Measurements from ENCODE around the gene ST7L. TPM values are rescaled to one million over a fixed set of nuclear protein-coding genes. Genes with fewer than 3 reads are reported as not detected.

The ST7L gene
- total and polyA plus RNA-seq, 9 of the 15 experiments (the other 6 are each of a cell fraction or from before 2014, with no cell fraction given): 9.0 to 32.5 (median 26.6) TPM

DNA sequence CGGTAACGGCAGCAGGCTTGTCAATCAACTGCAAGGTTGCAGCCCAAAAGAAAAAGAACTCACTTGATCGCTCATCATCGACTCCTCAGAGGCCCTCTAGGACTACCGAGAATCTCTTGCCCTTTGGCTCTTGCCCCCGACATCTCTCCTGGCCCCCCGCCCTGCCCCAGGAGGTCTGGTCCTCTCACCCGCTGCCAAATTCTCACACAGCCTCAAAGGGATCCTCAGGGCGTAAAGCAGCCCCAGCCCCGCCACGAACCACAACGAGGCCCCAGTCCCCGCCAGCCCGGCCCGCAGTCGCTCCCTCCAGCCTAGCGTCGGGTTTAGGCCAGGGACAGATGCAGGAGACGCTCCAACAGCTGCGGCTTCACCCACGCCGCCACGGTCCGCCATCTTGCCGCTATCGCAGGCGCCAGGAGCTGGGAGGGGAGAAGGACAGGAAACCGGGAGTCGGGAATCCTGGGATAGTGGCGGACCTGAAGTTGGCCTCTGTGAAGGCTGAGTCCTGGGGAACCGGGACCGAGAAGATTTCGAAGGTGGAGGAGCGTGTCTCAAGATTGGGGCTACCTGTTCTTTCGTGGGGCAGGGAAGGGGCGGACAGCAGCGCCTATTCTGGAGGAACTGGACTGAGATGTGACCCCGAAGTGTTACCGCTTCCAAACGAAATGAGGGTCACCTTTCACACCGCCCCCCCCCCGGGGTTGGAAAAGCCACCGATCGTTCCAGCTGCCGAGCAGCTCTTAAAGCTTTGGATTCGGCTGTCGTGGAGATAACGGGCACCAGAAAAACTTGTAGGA, at the start of gene ST7L (continued):
- TF ChIP-seq, protein P1, sequence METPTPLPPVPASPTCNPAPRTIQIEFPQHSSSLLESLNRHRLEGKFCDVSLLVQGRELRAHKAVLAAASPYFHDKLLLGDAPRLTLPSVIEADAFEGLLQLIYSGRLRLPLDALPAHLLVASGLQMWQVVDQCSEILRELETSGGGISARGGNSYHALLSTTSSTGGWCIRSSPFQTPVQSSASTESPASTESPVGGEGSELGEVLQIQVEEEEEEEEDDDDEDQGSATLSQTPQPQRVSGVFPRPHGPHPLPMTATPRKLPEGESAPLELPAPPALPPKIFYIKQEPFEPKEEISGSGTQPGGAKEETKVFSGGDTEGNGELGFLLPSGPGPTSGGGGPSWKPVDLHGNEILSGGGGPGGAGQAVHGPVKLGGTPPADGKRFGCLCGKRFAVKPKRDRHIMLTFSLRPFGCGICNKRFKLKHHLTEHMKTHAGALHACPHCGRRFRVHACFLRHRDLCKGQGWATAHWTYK (CRISPR knock-in tag; IDR thresholded peaks at IDR 0.05): no peak
- TF ChIP-seq RBM22 (IDR thresholded peaks at IDR 0.05; ENCODE audit: low read depth, low read length, poor library complexity, severe bottlenecking) (peak; percentile 91), NFIC (IDR thresholded peaks at IDR 0.05) (peak; percentile 45), ATF3 (IDR thresholded peaks at IDR 0.05) (no peak), ATF3 (CRISPR knock-in tag; conservative IDR thresholded peaks at IDR 0.05) (0 out of 2 replicates have a peak, but pooled peaks have one; percentile 13), ZNF311 (CRISPR knock-in tag; IDR thresholded peaks at IDR 0.05) (no peak), ELF2 (CRISPR knock-in tag; IDR thresholded peaks at IDR 0.05) (0 out of 2 replicates have a peak, but pooled peaks have one; percentile 40), ETV5 (CRISPR knock-in tag; IDR thresholded peaks at IDR 0.05; ENCODE audit: low read depth) (no peak), PCBP1 (IDR thresholded peaks at IDR 0.05; ENCODE audit: low read depth, low read length, poor library complexity, severe bottlenecking) (peak; percentile 83), CBFA2T3 (IDR thresholded peaks at IDR 0.05) (peak; percentile 52), NR2F6 (CRISPR knock-in tag; IDR thresholded peaks at IDR 0.05) (no peak), TAF9B (IDR thresholded peaks at IDR 0.05; ENCODE audit: partially characterized antibody) (peak; percentile 94), CBX1 (IDR thresholded peaks at IDR 0.05; ENCODE audit: low read depth) (peak; percentile 52; the same call in 1 of the 2 replicates), EGR1 (conservative IDR thresholded peaks at IDR 0.05) (peak; percentile 66), ZNF561 (CRISPR knock-in tag; conservative IDR thresholded peaks at IDR 0.05) (no peak), ZNF184 (CRISPR knock-in tag; IDR thresholded peaks at IDR 0.05) (no peak), U2AF2 (optimal IDR thresholded peaks at IDR 0.05; ENCODE audit: low read depth, low read length) (no peak), ZNF76 (CRISPR knock-in tag; IDR thresholded peaks at IDR 0.05; ENCODE audit: borderline replicate concordance) (peak; percentile 82; the same call in 1 of the 2 replicates)
- TF ChIP-seq, protein P2, sequence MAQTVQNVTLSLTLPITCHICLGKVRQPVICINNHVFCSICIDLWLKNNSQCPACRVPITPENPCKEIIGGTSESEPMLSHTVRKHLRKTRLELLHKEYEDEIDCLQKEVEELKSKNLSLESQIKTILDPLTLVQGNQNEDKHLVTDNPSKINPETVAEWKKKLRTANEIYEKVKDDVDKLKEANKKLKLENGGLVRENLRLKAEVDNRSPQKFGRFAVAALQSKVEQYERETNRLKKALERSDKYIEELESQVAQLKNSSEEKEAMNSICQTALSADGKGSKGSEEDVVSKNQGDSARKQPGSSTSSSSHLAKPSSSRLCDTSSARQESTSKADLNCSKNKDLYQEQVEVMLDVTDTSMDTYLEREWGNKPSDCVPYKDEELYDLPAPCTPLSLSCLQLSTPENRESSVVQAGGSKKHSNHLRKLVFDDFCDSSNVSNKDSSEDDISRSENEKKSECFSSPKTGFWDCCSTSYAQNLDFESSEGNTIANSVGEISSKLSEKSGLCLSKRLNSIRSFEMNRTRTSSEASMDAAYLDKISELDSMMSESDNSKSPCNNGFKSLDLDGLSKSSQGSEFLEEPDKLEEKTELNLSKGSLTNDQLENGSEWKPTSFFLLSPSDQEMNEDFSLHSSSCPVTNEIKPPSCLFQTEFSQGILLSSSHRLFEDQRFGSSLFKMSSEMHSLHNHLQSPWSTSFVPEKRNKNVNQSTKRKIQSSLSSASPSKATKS (CRISPR knock-in tag; IDR thresholded peaks at IDR 0.05): no peak
- TF ChIP-seq, protein P3, sequence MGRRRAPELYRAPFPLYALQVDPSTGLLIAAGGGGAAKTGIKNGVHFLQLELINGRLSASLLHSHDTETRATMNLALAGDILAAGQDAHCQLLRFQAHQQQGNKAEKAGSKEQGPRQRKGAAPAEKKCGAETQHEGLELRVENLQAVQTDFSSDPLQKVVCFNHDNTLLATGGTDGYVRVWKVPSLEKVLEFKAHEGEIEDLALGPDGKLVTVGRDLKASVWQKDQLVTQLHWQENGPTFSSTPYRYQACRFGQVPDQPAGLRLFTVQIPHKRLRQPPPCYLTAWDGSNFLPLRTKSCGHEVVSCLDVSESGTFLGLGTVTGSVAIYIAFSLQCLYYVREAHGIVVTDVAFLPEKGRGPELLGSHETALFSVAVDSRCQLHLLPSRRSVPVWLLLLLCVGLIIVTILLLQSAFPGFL (CRISPR knock-in tag; IDR thresholded peaks at IDR 0.05): no peak

All from K562 (cell line).